GM18861 (cell line): ENCODE data around the gene XPNPEP3.

Experiments used
- ATAC-seq: cut with Tn5 transposase; IDR thresholded peaks from one replicate; pipeline ENCODE4 v1.9.1; 2021; ENCODE audit not compliant: unreplicated experiment

Gene XPNPEP3

GRCh38 chr22:40928657-40929056, 71.7 kb downstream of the XPNPEP3 start:
- ATAC-seq, result no peak

GRCh38 chr22:40932396-40932795, 75.4 kb downstream of the XPNPEP3 start:
- ATAC-seq, result no peak

- no peak for ATAC-seq
Observed at GRCh38 chr22:40939202-40939601, 82.3 kb downstream of the XPNPEP3 start.

GRCh38 chr22:40950962-40951794, 94.2 kb downstream of the XPNPEP3 start, which contains the start of gene RBX1:
Gene RBX1 (plus strand): TSS chr22:40951378. CDS start chr22:40951399, 21 bp downstream.
- peak; percentile 70 for ATAC-seq

GRCh38 chr22:40951795-40952605, 95.1 kb downstream of the XPNPEP3 start:
- no peak for ATAC-seq

- no peak for ATAC-seq
Observed at GRCh38 chr22:40953471-40953870, 96.5 kb downstream of the XPNPEP3 start.

GRCh38 chr22:40954113-40954512, 97.2 kb downstream of the XPNPEP3 start:
- ATAC-seq, result no peak

- ATAC-seq, result no peak
Observed at GRCh38 chr22:40955571-40955970, 98.6 kb downstream of the XPNPEP3 start.

- no peak for ATAC-seq
Observed at GRCh38 chr22:40957601-40958000, 100.7 kb downstream of the XPNPEP3 start.

- ATAC-seq, result no peak
Observed at GRCh38 chr22:40958299-40958698, 101.4 kb downstream of the XPNPEP3 start.

- ATAC-seq, result no peak
Observed at GRCh38 chr22:40960145-40960544, 103.2 kb downstream of the XPNPEP3 start.

GRCh38 chr22:40965936-40966725, 109.2 kb downstream of the XPNPEP3 start:
- no peak for ATAC-seq

- no peak for ATAC-seq
Observed at GRCh38 chr22:40966726-40967085, 109.8 kb downstream of the XPNPEP3 start.

- no peak for ATAC-seq
Observed at GRCh38 chr22:40967111-40967760, 110.3 kb downstream of the XPNPEP3 start.

GRCh38 chr22:40972587-40972986, 115.6 kb downstream of the XPNPEP3 start:
- ATAC-seq, result no peak

GRCh38 chr22:40973144-40973543, 116.2 kb downstream of the XPNPEP3 start:
- no peak for ATAC-seq

GRCh38 chr22:40975366-40975765, 118.4 kb downstream of the XPNPEP3 start:
- ATAC-seq, result no peak

- no peak for ATAC-seq
Observed at GRCh38 chr22:40976866-40977700, 120.1 kb downstream of the XPNPEP3 start.

GRCh38 chr22:40979198-40979597, 122.2 kb downstream of the XPNPEP3 start:
- no peak for ATAC-seq

- no peak for ATAC-seq
Observed at GRCh38 chr22:40979871-40980270, 122.9 kb downstream of the XPNPEP3 start.
